Right lobe of liver (tissue), 4 donors: ENCODE data around the gene ACOT7.
"Not testable (repeated sequence)": the region's sequence is repeated elsewhere in the genome, so short reads cannot be mapped to it uniquely, and the experiment has no call there.

ENCODE experiments used
- CTCF ChIP-seq, 4 donors: fragments of 200-600 bp in 3 of 4; fragments of 450-650 bp in 1 of 4; IDR thresholded peaks; one replicate each; pipeline versions ENCODE4 v1.5.1 to v1.8.0; 2016 to 2022; ENCODE audit warnings: antibody characterized with exemption in 4 of 4, mild to moderate bottlenecking in 2 of 4
- POLR2A ChIP-seq: fragments of 450-650 bp; IDR thresholded peaks from one replicate; pipeline ENCODE4 v1.6.1; 2017; ENCODE audit warnings: antibody characterized with exemption, mild to moderate bottlenecking
- donor health status: DM: no; HTN: no; CAD: no.
- donor health status: DM: no; HTN: no; CAD: no.
- donor health status: DM: no; HTN: yes; CAD: no.

GRCh38 chr1:6431645-6432579 lies 38.3 kb upstream of the ACOT7 start:
- not testable (repeated sequence) for TF ChIP-seq CTCF (IDR thresholded peaks at IDR 0.05); POLR2A
